ENCODE data around the gene TNFAIP8L3.

Gene TNFAIP8L3

DNA sequence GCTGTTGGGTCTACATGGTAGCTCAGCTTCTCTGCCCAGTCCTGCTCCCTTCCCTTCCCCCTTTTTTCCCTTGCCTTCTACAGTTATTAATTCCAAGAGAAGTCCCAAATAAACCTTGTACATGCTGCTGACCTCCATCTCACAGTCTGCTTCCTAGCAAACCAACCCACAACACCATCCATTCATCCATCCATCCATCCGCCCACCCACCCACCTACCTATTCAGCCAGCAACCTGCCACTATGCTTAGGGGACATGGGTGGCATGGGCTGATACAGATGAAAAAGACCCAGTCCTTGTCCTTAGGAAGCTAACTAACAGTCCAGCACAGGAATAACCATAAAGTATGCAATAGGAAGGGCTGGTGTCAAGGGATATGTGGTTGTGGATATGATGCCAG, 5.7 kb downstream of the TNFAIP8L3 start:
- DNase-seq = no peak

DNA sequence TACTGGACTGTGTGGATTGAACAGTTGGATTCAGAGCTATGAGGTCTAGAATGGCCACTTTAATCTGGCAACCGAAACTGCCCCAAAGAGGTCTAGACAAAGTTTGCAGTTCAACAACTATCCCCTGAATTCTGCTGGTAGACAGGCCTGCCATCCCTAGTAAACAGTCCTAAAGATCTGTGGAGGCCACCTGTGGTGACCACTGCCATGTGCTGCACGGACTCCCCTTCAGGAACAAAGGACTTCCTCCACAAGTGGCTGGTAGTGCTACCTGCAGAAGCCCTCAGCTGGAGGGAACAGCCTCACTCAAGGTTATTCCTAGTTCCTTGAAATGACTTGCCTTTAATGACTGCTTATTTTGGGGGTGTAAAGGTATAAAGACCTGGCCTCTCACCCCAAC, 6.1 kb downstream of the TNFAIP8L3 start:
- DNase-seq = no peak

DNA sequence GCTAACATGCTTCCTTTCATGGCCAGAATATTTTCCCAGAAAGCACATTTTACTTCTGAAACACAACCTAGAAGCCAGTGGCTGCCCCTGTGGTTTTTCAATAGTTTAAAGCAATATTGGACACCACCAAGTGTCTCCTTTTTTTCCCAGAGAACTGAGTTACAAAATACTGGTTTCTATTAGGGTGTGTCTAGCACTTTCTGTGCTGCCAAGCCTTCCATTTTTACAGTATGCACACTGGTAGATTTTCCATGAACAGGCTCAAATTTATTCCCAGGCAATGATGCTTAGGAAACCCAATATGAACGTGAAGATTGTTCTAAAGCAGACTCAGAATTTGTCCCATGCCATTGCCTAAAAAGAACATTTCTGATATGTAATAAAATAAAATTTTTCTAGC, 7.2 kb downstream of the TNFAIP8L3 start:
- no peak for DNase-seq

DNA sequence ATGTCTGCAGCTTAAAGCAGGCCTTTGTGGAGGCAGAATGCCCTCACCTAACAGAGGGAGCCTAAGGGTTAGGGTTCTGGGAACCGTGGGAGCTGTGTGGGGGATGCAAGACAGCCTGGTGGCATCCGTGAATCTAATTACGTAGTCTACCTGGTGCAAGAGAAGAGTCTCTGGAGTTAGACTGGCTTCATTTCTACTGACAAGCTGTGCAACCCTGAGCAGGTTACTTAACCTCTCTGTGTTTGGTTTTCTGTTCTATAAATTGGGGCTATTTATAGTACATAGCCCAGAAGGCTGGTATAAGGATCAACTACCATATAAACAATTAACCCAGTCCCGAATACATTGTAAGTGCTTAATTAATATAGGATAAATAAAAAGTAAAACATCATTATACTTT, 8.3 kb downstream of the TNFAIP8L3 start:
- no peak for DNase-seq

GRCh38 chr15:51085764-51086163, 8.9 kb downstream of the TNFAIP8L3 start:
- no peak for DNase-seq

GRCh38 chr15:51083641-51084166, 11.0 kb downstream of the TNFAIP8L3 start:
- no peak for DNase-seq

DNA sequence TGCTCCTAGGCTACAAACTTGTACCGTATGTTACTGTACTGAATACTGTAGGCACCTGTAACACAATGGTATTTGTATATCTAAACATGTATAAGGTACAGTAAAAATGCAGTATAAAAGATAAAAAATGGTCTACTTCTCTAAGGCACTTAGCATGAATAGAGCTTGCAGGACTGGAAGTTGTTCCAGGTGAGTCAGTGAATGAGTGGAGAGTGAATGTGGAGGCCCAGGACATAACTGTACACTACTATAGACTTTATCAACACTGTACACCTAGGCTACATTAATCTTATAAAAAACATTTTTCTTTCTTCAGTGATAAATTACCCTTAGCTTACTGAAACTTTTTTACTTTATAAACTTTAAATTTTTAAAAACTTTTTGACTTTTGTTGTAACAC, 12.5 kb downstream of the TNFAIP8L3 start:
- DNase-seq = no peak

GRCh38 chr15:51080286-51080685, 14.4 kb downstream of the TNFAIP8L3 start:
- no peak for DNase-seq

DNA sequence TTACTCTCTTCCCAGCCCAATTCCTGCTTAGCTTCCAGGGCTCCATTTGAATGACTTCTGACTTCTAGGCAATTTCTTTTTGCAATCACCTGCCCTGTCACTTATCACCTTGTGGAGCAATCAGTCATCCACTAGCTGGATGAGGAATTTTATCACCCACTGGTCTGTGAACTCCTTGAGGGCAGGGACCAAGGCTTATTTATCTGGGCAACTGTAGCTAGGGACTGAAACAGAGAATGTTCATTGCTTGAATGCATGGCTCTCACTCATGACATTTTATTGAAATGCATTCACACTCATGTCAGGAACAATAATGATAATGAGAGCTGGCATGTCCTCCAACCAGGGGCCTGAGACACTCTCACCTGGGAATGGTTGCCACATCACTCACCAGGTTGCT, 15.5 kb downstream of the TNFAIP8L3 start:
- no peak for DNase-seq

GRCh38 chr15:51077221-51078153, 17.2 kb downstream of the TNFAIP8L3 start:
- DNase-seq = peak; percentile 73

DNA sequence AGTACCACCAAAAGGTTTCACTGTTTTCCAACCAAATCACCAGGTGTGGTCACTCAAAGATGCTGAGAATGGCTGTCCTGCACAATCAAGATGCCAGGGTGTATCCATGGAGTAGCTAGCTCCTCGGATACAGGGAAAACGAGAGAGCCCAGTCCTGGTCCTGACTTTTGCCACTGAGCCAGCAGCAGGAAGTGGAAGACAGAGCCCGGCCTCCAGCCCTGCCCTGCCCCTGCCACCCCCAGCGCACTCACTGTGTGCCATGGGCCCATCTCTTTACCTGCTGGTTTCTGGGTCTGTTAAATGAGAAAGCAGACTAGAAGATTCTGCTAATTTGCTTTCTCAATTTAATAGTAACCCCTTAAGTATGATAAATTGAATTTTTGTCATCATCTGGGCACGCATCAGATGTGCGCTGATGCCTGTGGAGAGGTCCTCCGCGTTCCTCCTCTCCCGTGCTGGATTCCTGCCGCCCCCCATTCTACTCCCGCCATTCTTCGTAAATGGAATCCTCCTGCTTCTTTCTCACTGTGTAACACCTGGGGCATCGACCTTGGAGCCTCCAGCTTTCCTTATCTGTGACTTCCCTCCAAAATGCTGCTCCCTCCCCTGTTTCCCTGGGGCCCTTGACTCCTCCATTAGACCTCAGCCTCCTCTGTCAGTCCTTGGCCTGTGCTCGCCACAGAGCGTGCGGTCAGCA, 18.0 kb downstream of the TNFAIP8L3 start:
- no peak for DNase-seq

- DNase-seq = no peak
Observed at GRCh38 chr15:51075826-51076523, 18.7 kb downstream of the TNFAIP8L3 start.

DNA sequence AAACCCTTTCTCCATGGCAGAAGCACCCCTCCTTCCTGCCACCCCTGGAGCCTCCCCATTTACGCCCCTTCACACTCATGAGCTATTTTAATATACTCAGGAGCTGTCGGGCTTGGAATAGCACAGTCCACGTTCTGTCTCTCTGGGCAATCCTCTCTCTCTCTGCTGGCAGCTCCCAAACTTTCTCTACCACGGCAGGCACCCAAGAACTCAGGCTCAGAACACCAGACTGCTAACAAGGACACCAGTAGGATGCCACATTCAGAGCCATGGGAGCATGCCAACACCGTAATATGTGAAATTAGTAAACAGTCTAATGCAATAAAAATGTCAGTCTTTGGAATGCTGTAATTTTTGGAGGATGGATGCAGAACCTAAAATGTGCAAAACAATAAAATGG, 19.3 kb downstream of the TNFAIP8L3 start:
- no peak for DNase-seq

DNA sequence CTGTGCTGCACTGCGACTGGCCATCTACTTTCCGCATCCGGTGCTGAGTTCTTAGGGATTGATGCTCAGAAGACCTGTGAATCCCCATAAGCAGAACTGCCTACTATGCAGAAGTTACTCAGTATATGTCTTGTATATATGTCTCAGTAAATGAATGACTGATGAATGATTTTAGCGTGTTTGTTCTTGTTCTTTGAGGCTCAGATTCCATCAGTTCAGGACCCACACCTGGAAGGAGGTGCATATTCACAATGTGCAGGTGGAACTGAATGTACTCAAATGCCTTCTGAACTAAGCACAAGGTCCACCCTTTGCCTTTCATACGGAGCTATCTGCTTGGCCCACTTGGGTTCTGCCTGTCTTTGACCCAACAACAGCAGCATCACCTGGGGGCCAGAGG, 19.8 kb downstream of the TNFAIP8L3 start:
- no peak for DNase-seq

DNA sequence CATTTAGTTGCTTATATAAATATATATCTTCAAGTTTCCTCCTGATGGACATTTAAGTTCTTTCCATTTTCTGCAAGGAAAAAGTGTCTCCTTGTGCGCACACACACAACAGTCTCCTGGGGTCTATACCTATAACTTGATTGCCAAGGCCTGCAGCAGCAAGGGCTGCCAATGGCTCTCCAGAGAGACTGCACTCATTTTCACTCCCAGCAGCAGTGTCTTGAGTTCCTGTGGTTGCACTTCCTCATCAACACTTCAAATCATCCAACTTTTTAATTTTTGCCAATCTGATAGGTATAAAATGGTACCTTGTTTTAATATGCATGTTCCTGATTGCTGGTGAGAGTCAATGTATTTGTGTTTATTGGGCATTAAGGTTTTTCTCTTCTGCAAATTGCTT, 23.1 kb downstream of the TNFAIP8L3 start:
- DNase-seq = no peak

GRCh38 chr15:51069983-51070382, 24.7 kb downstream of the TNFAIP8L3 start:
- no peak for DNase-seq

DNA sequence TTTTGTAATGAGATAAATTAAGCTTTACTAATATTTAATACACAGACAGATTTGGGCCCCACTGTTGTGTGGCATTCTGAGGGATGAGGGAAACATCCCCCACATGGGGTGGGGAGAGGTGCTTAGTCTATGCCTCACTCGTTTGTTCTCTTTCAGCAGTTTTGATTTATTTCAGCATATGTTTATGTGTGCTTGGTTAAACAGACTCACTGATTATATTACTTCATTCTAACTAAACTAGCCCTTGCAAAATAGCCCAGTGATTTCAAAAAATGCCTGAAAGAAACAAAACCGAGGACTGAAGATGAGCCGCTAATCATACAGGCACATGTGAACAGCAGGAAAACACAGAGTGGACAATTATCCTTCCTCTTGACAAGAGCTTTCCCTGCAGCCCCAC, 27.2 kb downstream of the TNFAIP8L3 start:
- no peak for DNase-seq

GRCh38 chr15:51065781-51066180, 28.9 kb downstream of the TNFAIP8L3 start:
- no peak for DNase-seq

- DNase-seq = no peak
Observed at GRCh38 chr15:51065261-51065660, 29.4 kb downstream of the TNFAIP8L3 start.

DNA sequence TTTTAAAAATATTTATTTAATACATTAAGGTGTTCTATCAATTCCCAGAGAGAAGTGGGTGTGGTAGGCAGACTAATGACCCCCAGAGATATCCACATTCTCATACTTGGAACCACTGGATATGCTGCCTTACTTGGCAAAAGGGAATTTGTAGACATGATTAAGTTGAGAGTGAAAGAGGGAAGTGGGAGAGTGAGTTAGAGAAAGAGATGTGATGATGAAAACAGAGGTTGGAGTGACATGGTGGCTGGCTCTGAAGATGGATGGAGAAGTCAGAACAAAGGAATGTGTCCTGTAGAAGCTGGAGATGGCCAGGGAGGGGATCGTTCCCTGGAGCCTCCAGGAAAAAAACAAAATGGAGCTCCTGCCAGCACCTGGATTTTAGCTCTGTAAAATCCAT, 32.0 kb downstream of the TNFAIP8L3 start:
- DNase-seq = no peak

DNA sequence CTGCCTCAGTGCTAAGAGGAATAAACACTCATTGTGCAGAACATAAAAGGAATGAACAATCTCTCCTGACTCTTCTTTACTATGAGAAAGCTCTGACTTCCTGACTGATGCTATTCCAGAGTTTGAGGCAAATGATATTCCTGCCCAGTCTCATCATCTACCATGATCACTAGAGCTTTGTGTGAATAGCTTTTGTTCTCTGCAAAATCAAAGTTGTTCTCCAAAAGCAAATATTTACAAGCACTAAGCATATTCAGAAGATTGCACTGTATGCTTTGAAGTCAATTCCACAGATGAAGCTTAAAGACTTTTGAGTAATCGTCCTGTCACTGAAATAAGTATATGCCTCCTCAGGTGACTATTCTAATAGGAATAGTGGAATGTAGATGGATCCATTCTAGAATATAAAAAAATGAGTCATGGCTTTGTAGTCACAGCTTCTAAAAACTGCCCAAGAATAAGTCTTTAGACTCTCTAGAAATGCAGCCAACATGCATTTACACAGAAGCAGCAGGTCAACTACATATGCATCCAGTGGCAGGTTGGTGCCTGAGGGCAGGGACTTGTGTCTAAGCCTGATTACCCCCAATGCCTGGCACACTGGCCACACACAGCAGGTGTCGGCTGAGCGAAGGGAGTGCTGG, 34.6 kb downstream of the TNFAIP8L3 start:
- no peak for DNase-seq

GRCh38 chr15:51054535-51054934, 40.2 kb downstream of the TNFAIP8L3 start:
- no peak for DNase-seq

GRCh38 chr15:51053571-51053970, 41.1 kb downstream of the TNFAIP8L3 start:
- no peak for DNase-seq
